ENCODE results near the gene CBX8.

CBX8 gene

GRCh38 chr17:79833744-79834564, 37.1 kb upstream of the CBX8 start:
- H3K27ac ChIP-seq (ENCODE audit: low read length), result no peak overlapping the region
- H4K20me1 ChIP-seq (ENCODE audit: insufficient read depth, low read length), result peaks cover 75% of the 10 kb centered on the region
- H3K9ac ChIP-seq (ENCODE audit: low read depth, low read length), result no peak overlapping the region

GRCh38 chr17:79833110-79833450, 36.2 kb upstream of the CBX8 start:
- Histone ChIP-seq H3K4me3 (ENCODE audit: low read depth in 1 of 2, low read length in 2 of 2) (no peak overlapping the region), H3K4me2 (ENCODE audit: insufficient read depth, low read length) (no peak overlapping the region)
- no peak for ATAC-seq (ENCODE audit: insufficient read depth, low read depth)

More at GRCh38 chr17:79833744-79834564, 37.1 kb upstream of the CBX8 start:
- Histone ChIP-seq H3K27me3 (ENCODE audit: insufficient read depth, low read length, poor library complexity) (no peaks in the 10 kb centered on the region), H3K4me1 (ENCODE audit: insufficient read depth, low read length) (peaks cover 41% of the 10 kb centered on the region), H3K4me2 (ENCODE audit: insufficient read depth, low read length) (peak overlapping the region; percentile 94; the same call in 1 of the 2 replicates), H3K4me3 (ENCODE audit: low read depth in 1 of 2, low read length in 2 of 2) (no peak overlapping the region), H3K9me3 (ENCODE audit: insufficient read depth, low read length, severe bottlenecking) (no peaks in the 10 kb centered on the region), H2AFZ (ENCODE audit: low read depth, low read length) (no peak overlapping the region), H3K79me2 (ENCODE audit: insufficient read depth, low read length) (peaks cover 57% of the 10 kb centered on the region), H3K36me3 (ENCODE audit: insufficient read depth, low read length) (peaks cover 57% of the 10 kb centered on the region)
- no peak for TF ChIP-seq EZH2 (IDR thresholded peaks at IDR 0.05; ENCODE audit: borderline replicate concordance, low read depth, low read length, severe bottlenecking)
- no peak for TF ChIP-seq CTCF (IDR thresholded peaks at IDR 0.05; ENCODE audit: borderline replicate concordance, extremely low read depth, low read length, poor library complexity, severe bottlenecking)
- peak; percentile 27 for DNase-seq
- ATAC-seq (ENCODE audit: insufficient read depth, low read depth), result no peak

GRCh38 chr17:79832218-79833109, 35.6 kb upstream of the CBX8 start:
- DNase-seq (peak; percentile 38), ATAC-seq (ENCODE audit: insufficient read depth, low read depth) (no peak)
- Histone ChIP-seq H3K4me1 (ENCODE audit: insufficient read depth, low read length) (peaks cover 37% of the 10 kb centered on the region), H3K9ac (ENCODE audit: low read depth, low read length) (no peak overlapping the region), H3K9me3 (ENCODE audit: insufficient read depth, low read length, severe bottlenecking) (no peaks in the 10 kb centered on the region), H3K36me3 (ENCODE audit: insufficient read depth, low read length) (peaks cover 47% of the 10 kb centered on the region), H2AFZ (ENCODE audit: low read depth, low read length) (no peak overlapping the region), H3K4me2 (ENCODE audit: insufficient read depth, low read length) (no peak overlapping the region), H3K27ac (ENCODE audit: low read length) (no peak overlapping the region), H3K27me3 (ENCODE audit: insufficient read depth, low read length, poor library complexity) (no peaks in the 10 kb centered on the region), H3K4me3 (ENCODE audit: low read depth in 1 of 2, low read length in 2 of 2) (no peak overlapping the region), H4K20me1 (ENCODE audit: insufficient read depth, low read length) (peaks cover 64% of the 10 kb centered on the region), H3K79me2 (ENCODE audit: insufficient read depth, low read length) (peaks cover 44% of the 10 kb centered on the region)
- TF ChIP-seq EZH2 (IDR thresholded peaks at IDR 0.05; ENCODE audit: borderline replicate concordance, low read depth, low read length, severe bottlenecking), result no peak
- TF ChIP-seq CTCF (IDR thresholded peaks at IDR 0.05; ENCODE audit: borderline replicate concordance, extremely low read depth, low read length, poor library complexity, severe bottlenecking), result no peak

More at GRCh38 chr17:79833110-79833450, 36.2 kb upstream of the CBX8 start:
- H3K79me2 ChIP-seq (ENCODE audit: insufficient read depth, low read length), result peaks cover 50% of the 10 kb centered on the region
- H3K4me1 ChIP-seq (ENCODE audit: insufficient read depth, low read length), result peaks cover 41% of the 10 kb centered on the region
- no peak overlapping the region for H3K27ac ChIP-seq (ENCODE audit: low read length)
- peaks cover 53% of the 10 kb centered on the region for H3K36me3 ChIP-seq (ENCODE audit: insufficient read depth, low read length)
- no peaks in the 10 kb centered on the region for H3K9me3 ChIP-seq (ENCODE audit: insufficient read depth, low read length, severe bottlenecking)
- H3K27me3 ChIP-seq (ENCODE audit: insufficient read depth, low read length, poor library complexity), result no peaks in the 10 kb centered on the region
- DNase-seq, result no peak
- no peak overlapping the region for H3K9ac ChIP-seq (ENCODE audit: low read depth, low read length)
- peaks cover 70% of the 10 kb centered on the region for H4K20me1 ChIP-seq (ENCODE audit: insufficient read depth, low read length)
- TF ChIP-seq EZH2 (IDR thresholded peaks at IDR 0.05; ENCODE audit: borderline replicate concordance, low read depth, low read length, severe bottlenecking) (no peak), CTCF (IDR thresholded peaks at IDR 0.05; ENCODE audit: borderline replicate concordance, extremely low read depth, low read length, poor library complexity, severe bottlenecking) (no peak)
- H2AFZ ChIP-seq (ENCODE audit: low read depth, low read length), result no peak overlapping the region

Measured in DND-41 (cell line).